NCI-H1092 (cell line): Measurements from ENCODE around the gene FABP6.
"Not testable (repeated sequence)": the region's sequence is repeated elsewhere in the genome, so short reads cannot be mapped to it uniquely, and the experiment has no call there.

Source experiments
- DNase-seq: peaks from one replicate; lab custom pipeline; 2025; lab: John Stamatoyannopoulos, UW

The FABP6 gene

DNA sequence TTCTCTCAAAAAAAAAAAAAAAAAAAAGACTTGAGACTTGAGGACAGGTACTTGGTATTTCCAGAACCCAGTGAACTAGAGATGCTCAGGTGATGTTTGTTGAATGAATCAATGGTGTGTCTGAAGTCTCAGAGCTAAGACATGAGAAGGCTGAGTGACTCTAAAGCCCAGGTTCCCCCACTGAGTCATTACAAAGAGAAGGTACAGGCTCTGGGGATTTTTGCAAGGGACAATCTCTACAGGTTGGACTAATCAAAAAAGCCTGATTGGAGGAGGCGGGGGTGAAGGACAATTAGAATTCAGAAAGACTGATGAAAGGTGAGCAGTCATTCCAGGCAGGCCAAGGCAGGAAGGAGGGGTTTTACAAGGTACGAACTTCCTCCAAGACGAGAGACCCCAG is 8.2 kb upstream of the FABP6 start:
- no peak for DNase-seq

DNA sequence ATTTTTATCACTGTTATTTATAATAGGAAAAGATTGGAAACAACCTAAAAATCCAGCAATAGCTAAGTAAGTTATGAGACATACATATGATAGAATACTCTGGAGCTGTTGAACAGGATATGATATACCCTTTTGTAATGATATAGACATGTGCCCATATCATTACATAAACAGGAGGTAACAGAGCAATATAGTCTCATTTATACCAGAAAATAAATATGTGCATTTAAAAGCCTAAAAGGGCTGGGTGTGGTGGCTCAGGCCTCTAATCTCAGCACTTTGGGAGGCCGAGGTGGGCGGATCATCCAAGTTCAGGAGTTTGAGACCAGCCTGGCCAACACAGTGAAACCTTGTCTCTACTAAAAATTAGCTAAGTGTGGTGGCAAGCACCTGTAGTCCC is 2.3 kb upstream of the FABP6 start:
- DNase-seq, result no peak

DNA sequence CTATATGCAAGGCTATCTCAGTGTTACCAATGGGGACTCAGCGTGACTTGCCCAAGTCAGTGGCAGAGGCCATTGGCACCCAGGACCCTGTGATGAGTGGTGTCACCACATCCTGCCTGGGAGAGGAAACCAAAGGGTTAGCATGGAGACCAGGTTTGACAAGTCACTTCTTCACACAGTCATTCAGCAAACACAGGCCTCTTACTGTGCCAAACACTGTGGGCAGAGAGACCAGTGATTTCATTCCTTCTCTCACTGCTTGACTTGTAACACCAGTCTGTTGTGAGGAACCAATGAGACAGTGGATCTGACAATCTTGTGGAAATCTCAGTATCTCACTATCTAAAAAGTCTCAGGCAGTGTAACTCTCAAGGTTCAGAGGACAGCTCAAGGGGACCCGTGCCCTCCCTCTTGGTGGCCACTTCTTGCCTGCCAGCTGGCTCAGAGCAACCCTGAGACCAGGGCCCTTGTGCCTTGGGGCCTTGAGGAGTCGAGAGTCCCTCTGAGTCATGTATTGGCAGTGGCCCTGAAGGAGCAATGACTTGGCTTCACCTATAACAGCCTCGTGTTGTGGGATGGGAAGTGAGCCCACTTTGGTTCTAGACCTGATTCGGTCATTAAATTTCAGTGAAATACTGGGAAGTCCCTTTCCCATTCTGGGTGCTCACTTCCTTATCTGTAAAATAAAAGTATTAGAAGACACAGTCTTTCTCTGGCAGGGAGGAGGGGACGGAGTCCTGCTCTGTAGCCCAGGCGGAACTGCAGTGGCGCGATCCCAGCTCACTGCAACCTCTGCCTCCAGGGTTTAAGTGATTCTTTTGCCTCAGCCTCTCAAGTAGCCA is 1.6 kb downstream of the FABP6 start:
- no peak for DNase-seq

DNA sequence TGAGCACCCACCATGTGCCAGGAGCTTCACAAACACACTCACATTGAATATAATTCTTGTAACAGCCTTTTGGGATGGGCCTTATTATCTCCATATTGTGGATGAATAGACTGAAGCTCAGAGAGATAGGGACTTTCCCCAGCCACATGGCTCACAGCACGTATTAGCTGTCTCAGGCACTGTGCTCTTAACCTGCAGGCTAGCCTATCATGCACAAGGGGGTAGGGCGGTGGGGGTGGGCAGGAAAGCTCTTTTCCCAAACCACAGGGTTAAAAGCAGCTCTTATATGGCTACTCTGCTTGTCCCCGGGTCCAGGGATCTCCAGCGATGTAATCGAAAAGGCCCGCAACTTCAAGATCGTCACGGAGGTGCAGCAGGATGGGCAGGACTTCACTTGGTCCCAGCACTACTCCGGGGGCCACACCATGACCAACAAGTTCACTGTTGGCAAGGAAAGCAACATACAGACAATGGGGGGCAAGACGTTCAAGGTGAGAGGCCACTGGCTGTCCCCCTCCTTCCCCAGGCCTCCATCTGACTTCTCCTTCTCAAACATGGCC is 2.6 kb downstream of the FABP6 start:
- no peak for DNase-seq

DNA sequence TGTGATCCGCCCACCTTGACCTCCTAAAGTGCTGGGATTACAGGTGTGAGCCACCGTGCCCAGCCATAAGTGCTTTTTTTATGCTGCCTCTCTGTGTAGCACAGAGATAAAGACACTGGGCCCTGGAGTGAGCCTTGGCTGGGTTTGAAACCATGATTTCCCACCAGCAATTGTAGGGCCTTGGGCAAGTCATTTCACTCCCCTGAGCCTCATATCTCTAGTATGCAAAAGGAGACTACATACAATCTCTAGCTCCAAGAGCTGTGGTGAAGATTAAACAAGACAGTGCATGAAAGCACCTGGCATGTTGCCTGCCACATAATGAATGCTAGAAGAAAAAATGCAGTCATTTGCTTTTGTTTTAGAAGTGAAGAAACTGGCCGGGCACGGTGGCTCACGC is 3.9 kb downstream of the FABP6 start:
- no peak for DNase-seq

DNA sequence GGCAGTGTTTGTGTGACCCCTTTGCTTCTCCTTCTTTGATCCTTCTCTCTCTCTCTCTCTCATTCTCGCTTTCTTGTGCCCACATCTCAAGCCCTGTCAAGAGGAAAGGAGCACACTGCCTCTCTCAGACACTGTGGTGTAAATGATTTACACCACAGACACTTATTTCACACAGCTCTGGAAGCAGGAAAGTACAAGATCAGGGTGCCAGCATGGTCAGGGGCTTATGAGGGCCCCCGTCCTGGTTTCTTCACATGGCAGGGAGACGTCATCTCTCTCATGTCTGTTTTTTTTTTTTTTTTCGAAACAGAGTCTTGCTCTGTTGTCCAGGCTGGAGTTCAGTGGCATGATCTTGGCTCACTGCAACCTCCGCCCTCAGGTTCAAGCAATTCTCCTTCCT is 6.4 kb downstream of the FABP6 start:
- DNase-seq, result no peak

DNA sequence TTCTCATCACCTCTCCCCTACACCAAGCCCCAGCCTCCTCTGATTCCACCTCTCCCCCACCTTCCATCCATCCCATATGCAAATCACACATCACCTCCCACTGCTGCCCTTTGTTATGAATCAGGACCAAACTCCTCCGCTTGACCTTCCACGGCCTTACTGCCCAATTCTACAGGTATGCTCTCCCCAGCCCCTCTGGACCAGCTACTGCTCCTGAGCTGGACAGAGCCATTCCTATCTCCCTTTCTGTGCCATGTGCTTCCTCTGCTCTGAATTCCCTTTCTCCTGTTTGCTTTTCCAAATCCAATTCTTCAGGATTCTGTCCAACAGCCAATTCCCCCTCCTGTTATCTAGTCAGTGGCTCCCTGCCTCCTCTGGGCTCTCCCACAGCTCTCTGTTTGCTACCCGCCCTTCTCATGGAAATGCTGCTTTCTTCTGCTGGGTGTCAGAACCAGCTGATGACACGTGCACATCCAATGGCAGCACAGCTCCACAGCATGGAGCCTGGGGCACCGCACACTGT is 8.3 kb downstream of the FABP6 start:
- DNase-seq, result no peak

DNA sequence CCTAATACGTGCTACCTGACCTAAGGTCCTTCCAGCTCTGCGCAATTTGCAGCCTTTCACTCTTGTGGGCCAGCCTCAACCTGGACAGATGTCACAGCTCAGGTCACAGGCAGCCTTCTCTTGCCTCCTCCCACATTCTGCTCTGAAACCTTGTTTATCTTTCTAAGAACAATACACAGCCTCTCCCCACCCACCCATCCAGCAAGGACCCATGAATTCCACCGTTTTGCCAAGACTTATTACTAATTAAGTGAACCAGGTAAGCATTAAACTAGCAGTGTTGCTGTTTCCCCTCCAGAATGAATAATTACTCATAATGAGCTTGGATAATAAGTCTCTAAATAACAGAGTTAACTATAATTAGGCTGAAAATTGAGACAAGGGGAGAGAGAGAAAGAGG is 11.0 kb downstream of the FABP6 start:
- no peak for DNase-seq

DNA sequence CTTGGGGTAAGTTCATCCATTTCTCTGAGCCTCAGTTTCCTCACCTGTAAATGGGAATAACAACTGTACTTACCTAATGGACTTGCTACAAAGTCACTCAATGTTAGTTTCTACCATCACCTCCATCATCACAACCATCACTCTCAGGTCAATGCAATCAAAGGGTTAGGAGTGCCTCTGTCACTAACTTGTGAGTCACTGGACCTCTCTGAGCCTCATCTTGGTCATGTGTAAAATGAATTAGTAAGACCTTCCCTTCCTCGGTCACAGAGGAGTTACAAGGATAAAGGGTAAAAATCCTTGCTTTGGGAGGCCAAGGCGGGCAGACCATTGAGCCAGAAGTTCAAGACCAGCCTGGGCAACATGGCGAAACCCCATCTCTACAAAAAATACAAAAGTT is 12.8 kb downstream of the FABP6 start:
- DNase-seq, result no peak

DNA sequence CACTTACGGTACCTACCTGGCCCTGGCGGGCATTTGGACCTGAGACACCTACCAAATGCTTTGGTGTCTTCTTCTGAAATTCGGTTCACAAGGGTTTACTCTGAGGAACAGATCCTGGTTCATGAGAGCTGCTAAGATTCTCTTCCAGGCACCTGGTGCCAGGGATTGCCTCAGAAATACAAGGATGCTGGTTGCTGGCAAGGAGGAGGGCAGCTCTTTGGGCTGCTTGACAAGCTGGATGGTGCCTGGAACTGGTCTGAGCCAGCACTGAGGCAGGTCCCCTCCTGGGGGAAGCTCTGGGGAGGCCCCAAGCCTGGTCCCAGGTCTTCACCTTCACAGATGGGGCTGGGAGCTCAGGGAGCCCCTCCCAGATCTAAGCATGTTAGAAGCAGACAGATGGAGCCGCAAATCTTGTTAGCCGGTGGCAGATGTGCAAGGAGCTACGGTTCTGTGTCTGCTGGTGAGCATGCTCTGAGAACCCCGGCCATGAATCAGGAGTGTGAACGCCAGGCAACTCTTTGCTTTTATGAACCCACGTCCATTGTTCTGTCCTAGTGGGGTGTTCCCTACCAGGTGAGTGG is 16.3 kb downstream of the FABP6 start:
- DNase-seq, result no peak

DNA sequence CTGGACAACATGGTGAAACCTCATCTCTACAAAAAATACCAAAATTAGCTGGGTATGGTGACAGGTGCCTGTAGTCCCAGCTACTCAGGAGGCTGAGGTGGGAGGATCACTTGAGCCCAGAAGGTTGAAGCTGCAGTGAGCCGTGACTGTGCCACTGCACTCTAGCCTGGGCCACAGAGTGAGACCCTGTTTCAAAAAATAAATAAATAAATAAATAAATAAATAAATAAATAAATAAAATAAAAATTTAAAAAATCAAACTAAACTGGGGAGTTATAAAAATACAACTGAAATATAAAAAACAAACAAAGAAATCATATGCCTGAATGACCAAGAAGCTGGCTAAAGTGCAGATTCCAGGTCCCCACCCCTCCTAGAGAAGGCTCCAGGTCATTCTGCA is 20.3 kb downstream of the FABP6 start:
- not testable (repeated sequence) for DNase-seq

DNA sequence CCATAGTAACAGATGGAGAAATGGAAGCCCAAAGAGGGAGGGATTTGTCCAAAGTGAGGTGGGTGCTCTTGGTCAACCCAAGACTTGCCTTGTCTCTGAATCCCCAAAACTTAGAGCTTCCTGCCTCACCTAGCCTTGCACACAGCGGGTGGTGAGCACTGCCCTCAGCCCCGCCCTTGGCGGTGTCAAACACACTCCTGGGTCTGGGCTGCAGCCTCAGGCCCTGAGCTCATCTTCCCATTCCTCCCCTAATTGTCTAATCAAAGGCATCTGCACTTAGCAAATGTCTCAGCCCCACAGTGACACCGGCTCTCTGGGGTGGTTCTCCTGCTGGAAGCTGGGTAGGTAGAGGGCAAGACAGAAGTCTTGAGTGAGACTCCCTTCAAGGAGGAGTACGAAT is 20.9 kb downstream of the FABP6 start:
- DNase-seq, result no peak

DNA sequence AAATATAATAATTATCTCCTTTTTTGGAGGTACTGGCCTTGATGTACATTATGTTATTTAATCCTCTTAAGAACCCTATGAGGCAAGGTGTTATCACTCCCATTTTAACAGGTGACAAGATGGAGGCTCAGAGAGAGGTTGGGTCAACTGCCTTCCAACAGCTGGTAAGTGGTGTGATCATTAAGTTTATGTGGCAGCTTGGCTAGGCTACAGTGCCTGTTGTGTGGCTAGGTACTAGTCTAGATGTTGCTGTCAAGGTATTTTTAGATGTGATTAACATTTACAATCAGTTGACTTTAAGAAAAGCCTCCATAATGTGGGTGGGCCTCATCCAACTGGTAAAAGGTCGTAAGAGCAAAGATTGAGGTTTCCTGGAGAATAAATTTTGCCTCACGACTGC is 21.5 kb downstream of the FABP6 start:
- DNase-seq, result no peak

DNA sequence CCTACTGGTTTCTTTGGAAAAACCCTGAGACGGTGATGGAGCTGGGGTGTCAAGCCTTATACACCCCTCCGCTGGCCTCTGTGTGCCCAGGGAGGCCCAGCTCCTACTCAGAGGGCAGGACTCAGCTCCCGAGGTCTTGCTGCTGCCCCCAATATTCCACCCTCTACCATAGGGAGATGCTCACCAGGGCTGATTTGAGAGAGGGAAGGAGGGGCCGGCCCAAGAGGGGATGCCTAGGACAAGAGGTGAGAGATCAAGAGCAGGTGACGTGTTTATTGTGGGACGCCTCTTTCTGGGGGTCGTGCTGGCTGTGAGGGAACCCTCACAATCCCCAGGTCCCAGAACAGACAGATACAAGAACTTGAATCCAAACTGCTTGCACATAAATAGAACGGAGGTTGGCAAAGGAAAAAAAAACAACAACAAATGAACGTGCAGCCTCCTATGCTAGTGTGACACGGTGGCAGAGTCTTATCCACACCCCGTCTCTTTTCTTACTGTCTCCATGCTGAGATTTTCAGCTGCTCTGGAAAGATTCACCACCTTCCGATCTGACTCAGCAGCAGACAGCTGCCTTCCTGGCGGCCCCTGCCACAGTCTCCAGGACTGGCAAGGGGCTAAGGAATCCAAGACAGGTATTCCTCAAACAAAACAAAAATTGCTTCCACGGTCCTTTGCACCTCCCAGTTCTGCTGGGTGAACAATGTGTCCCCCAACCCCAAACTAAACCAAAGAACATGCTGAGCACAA is 22.3 kb downstream of the FABP6 start:
- no peak for DNase-seq

DNA sequence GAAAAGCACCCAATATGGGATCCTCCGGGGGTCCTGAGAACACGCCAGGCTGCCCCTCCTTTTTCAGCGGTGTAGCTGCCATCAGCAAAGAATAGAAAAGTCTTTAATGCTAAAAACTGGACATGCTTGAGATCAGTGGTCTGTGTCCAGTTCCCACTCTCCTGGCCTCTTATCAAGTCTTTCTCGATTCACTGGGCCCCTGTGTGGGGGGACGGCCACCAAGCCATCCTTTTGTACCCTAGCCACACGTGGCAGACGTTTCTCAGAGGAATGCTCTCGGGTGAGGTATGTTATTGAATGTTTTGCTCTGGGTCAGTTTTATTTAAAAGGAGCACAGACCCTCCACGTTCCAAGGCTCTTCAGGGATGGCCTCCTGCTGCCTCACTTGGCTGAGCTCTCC is 23.6 kb downstream of the FABP6 start:
- no peak for DNase-seq

DNA sequence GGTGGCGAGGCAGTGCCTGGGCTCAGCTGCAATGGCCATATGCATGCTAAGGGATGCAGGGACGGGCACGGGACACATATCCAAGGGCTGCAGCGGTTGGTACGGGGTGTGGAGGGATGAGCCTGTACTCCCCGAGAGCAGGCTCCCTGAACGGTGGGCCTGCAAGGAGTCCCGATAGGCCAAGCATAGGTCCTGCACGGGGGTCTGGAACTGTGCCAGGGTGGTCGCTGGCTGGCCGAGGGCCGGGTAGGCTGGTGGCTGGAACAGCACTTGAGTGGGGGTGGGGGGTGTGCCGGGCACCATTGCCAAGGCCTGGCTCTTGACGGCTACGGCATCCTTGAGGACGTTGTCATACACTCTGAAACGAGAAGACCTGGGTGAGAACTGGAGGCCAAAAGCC is 24.1 kb downstream of the FABP6 start:
- no peak for DNase-seq

DNA sequence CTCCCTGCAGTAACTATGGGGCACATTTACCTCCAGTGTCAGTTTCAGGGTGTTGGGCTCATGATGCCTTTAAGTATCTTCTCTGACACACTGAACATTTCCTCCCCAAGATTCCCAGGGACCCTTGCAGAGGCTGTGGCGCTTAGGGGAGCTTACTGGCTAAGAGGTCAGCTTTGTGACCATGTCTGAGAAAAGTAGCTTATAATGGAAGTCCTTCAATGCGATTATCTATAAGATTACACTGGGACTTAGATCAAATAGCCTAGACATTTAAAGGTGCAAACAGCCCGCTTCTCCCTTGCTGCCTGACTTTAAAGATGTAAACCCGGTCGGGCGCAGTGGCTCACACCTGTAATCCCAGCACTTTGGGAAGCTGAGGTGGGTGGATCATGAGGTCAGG is 25.4 kb downstream of the FABP6 start:
- DNase-seq, result no peak

DNA sequence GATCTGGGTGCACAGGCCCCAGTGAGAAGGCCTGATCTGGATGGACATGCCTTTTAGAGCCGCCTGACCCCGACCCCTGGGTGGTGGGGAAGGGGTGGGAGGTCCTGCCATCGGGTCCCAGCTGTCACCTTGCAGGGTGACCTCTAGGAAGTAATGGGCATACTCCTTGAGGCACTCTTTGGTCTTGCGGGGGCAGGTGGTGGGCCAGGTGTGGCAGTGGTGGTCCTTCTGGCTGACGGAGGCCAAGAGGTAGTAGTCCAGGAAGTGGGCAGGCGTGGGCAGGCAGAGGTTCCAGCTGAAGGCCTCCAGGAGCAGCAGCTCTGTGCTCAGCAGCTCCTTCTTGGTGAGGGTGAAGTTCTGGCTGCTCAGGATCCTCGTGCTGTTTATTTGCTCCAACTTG is 30.0 kb downstream of the FABP6 start:
- DNase-seq, result no peak

DNA sequence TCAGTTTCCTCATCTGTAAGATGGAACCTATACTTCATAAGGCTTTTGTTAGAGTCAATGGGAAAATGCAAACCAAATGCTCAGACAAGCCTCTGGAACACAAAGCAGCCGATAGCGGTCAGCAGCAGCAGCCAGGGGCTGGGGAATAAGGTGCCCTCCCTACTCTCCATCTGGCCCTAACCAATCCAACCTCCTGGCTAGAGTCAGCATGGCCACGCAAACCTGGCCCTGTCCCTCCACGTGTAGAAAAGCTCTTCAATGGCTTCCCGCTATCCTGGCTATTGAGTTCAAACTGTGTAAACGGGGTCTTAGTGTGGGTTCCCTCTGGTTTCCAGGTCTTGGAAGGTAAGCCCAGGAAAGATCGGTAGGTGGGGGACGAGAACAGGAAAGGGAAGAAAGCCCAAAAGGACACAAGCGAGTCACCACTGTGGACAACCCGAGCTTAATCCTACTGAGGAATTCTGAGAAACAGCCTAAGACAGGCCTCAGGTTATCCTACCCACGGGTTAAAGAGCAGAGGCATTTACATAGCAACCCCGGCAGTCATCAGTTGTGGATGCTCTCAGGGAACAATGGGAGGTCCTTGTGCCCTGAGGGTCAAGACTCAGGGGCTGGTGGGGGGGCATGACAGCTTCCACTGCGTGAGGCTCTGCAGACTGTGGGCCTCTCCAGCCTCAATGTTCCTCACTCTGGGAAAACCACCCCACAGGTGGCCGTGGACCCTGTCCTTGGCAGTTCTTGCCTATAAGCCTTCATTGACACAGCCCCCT is 30.9 kb downstream of the FABP6 start:
- no peak for DNase-seq

DNA sequence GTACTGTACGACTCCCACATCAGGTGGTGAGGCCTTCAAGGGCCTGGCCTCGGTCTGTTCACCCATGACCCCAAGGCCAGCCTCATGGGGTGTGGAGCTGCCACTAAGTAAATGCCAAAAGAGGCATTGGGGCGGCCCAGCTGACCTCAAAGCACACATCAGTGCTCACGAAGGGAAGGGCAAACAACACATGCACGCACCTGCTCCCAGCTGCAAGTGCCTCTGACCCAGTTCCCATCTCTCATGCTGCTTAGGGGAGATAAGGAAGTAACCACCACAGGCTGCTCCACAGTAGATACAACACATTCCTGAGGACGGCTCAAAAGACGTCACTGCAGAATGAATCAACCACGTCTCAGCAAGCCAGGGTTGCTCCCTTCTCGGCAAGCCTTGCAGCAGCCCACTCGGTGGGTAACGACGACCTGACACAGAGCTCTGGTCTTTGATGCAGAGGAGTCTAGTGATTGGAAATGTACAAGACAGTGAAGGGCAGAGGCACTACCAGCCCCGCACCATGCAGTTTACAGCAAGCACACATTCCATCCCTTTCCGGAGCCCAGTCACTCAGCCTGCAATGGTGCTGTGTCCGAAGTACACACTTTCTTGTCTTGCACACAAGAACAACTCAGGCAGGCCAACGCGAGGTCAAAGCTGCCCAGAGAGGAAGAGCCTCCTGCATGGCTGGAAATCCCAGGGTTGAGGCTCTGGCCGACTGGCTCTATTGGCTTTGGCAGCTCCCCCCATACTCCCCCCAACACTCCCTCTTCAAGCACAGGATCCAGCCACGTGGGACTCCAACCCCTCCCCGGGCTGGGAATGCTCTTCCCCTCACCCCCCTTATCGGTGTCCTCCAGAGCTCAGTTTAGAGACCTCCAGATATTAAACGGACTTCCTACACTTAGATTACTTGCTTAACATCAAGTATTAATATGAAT is 31.8 kb downstream of the FABP6 start:
- DNase-seq, result no peak
